GM10266 (cell line): ENCODE results near the gene SUSD3.

Experiments used
- DNase-seq: peaks from one replicate; pipeline ENCODE4 v3.0.0; 2012; ENCODE audit errors: extremely low spot score
- CTCF ChIP-seq: IDR thresholded peaks from 2 replicates; pipeline ENCODE4 v1.5.1; 2012; ENCODE audit warnings: mild to moderate bottlenecking, low read depth; ENCODE audit not compliant: control insufficient read depth, insufficient read depth; ENCODE audit errors: missing control alignments

SUSD3 gene

DNA sequence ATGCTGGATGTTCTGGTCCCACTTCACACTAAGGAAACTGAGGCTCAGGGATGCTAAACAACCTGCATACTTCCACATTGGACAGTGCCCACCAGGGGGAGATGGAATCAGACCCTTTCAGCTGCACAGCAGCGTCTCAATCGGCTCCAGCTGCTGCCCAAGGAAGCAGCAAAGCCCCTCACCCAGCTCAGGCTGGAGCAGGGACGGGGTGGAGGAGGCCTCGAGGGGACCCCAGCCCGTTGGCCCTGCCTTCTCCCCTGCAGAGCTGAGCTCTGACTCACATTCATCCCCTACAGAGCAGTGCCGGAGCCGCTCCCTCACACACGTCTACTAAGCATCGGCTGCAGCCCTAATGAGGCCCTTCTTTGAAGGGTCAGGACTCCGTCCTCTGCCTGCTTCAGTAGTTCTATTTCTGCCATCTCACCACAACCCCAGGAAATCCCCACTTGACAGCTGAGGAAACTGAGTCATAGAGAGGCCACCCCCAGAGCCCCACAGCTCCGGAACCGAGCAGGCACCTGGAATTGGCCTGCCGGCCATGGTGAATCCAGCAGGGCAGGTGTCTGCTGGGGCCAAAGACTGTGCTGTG, 21.5 kb upstream of the SUSD3 start:
- DNase-seq = no peak
- TF ChIP-seq CTCF = no peak

DNA sequence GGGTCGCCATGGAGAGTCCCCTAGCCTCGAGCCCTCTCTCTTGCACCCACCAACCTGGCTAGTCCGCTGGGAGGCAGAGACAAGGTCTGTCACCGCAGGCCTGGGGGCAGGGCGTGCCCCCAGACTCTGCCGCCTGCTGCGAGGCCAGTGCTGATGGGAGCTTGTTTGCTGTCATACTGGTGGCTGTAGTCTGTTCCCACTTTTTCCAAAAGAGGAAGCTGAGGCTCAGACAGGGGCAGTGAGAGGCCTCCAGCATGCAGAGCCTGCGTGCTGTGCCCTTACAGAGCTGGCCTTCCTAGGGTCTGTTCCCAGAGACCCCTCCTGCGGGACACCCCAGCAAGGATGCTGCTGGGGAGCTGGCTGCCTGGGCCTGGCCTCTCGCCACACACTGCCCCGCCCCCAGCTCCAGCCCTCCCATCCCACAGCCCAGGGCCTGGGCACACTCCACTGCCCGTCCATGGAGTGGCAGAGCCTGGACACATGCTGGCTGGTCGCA, 21.0 kb upstream of the SUSD3 start:
- no peak for DNase-seq
- TF ChIP-seq CTCF = no peak

- no peak for TF ChIP-seq CTCF
- no peak for DNase-seq
Observed at GRCh38 chr9:93038918-93039317, 19.6 kb upstream of the SUSD3 start.

DNA sequence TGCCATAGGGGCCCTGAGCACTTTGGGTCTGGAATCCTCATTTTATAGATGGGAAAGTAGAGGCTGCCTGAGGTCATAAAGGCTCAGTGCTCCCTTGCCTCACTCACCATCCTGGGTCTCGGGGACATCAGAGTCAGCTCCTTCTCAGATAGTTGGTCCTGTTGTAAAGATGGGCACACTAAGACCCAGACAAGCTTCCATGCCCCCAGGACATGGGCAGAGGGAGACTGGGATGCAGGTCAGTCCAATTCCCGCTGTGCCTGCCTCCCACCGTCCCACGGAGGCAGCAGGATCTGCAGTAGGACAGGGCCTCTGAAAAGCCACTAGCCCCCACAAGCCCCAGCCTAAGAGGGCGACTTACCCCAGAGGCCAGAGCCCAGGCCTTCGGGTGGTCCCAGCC, 19.0 kb upstream of the SUSD3 start:
- DNase-seq = no peak
- no peak for TF ChIP-seq CTCF

GRCh38 chr9:93039976-93040375, 18.5 kb upstream of the SUSD3 start:
- DNase-seq = no peak

GRCh38 chr9:93040409-93040808, 18.1 kb upstream of the SUSD3 start:
- no peak for DNase-seq
- no peak for TF ChIP-seq CTCF

More at GRCh38 chr9:93039976-93040375, 18.5 kb upstream of the SUSD3 start:
- no peak for TF ChIP-seq CTCF

DNA sequence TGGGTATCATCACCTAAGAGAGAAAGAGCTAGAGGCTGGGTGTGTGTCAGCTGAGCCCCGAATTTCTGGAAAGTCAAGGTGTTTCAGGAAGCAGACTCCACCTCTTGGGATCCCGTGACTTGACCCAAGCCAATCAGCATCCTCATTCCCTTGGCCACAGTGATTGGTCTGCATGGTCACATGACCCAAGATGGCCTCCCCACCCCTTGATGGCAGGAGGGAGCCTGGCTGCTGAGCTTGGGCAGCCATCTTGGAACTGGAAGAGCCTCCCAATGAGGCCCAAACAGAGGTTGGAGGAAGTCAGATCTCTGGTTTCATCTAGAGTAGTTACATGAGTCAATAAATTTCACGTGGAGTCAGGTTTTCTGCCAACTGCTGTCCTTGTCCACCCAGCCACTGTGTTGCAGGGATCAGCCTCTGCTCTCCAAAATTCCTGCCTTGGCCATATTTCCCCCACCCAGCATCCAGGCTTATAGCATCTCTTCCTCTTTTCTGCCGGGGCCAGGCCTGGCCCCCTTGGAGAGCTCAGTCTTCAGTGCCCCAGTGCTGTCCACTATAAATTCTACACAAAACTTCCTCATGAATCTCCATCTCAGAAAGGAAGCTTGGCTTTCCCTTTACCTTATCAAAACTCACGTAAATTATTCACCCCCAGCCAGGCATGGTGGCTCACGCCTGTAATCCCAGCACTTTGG, 17.2 kb upstream of the SUSD3 start:
- no peak for TF ChIP-seq CTCF
- DNase-seq = no peak
